D721Med (cell line): ENCODE data around the gene MED16.
"Not testable (repeated sequence)": the region's sequence is repeated elsewhere in the genome, so short reads cannot be mapped to it uniquely, and the experiment has no call there.

Experiments
- DNase-seq: peaks from one replicate; pipeline ENCODE4 v3.0.0; 2011; ENCODE audit warnings: low spot score; ENCODE audit not compliant: insufficient read length
- FAIRE-seq: peaks from 2 replicates; lab custom pipeline; 2011; peaks lifted over from hg19 to GRCh38; lab: Jason Lieb, UNC
- TF ChIP-seq, protein P1 (sequence below): IDR thresholded peaks from 2 replicates; pipeline ENCODE4 v1.5.1; 2012; ENCODE audit warnings: mild to moderate bottlenecking, control low read depth; ENCODE audit not compliant: insufficient read depth; ENCODE audit errors: missing control alignments

MED16 gene

DNA sequence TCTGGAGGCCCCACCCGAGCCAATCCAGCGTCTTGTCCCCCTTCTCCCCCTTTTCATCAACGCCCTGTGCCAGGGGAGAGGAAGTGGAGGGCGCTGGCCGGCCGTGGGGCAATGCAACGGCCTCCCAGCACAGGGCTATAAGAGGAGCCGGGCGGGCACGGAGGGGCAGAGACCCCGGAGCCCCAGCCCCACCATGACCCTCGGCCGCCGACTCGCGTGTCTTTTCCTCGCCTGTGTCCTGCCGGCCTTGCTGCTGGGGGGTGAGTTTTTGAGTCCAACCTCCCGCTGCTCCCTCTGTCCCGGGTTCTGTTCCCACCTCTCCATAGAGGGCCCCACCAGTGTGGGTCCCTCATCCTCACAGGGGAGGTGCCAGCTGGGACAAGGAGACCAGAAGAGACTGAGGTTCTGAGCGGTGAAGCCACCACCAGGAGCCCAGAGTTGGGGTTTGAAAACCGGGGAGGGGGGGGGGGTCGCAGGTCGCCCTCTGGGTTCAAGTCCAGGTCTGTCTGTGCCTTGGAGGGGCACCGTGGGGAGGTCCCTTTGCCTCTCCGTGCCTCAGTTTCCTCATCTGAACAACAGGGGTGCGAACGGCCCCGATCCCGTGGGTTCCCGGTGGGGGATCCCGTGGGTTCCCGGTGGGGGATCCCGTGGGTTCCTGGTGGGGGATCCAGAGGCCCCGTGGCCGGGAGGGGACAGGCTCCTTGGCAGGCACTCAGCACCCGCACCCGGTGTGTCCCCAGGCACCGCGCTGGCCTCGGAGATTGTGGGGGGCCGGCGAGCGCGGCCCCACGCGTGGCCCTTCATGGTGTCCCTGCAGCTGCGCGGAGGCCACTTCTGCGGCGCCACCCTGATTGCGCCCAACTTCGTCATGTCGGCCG is 40.6 kb downstream of the MED16 start, which contains the start of gene ELANE:
Gene ELANE (plus strand): TSS at position 168 of the 878 bp plus-strand sequence. CDS start 26 bp downstream, at position 194.
- TF ChIP-seq, protein P1, sequence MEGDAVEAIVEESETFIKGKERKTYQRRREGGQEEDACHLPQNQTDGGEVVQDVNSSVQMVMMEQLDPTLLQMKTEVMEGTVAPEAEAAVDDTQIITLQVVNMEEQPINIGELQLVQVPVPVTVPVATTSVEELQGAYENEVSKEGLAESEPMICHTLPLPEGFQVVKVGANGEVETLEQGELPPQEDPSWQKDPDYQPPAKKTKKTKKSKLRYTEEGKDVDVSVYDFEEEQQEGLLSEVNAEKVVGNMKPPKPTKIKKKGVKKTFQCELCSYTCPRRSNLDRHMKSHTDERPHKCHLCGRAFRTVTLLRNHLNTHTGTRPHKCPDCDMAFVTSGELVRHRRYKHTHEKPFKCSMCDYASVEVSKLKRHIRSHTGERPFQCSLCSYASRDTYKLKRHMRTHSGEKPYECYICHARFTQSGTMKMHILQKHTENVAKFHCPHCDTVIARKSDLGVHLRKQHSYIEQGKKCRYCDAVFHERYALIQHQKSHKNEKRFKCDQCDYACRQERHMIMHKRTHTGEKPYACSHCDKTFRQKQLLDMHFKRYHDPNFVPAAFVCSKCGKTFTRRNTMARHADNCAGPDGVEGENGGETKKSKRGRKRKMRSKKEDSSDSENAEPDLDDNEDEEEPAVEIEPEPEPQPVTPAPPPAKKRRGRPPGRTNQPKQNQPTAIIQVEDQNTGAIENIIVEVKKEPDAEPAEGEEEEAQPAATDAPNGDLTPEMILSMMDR: no peak
- FAIRE-seq (no peak), DNase-seq (no peak)

DNA sequence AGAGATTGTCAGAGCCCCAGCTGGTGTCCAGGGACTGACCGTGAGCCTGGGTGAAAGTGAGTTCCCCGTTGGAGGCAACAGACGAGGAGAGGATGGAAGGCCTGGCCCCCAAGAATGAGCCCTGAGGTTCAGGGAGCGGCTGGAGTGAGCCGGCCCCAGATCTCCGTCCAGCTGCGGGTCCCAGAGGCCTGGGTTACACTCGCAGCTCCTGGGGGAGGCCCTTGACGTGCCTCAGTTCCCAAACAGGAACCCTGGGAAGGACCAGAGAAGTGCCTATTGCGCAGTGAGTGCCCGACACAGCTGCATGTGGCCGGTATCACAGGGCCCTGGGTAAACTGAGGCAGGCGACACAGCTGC is 42.0 kb downstream of the MED16 start:
- no peak for DNase-seq
- TF ChIP-seq, protein P1: no peak
- no peak for FAIRE-seq

DNA sequence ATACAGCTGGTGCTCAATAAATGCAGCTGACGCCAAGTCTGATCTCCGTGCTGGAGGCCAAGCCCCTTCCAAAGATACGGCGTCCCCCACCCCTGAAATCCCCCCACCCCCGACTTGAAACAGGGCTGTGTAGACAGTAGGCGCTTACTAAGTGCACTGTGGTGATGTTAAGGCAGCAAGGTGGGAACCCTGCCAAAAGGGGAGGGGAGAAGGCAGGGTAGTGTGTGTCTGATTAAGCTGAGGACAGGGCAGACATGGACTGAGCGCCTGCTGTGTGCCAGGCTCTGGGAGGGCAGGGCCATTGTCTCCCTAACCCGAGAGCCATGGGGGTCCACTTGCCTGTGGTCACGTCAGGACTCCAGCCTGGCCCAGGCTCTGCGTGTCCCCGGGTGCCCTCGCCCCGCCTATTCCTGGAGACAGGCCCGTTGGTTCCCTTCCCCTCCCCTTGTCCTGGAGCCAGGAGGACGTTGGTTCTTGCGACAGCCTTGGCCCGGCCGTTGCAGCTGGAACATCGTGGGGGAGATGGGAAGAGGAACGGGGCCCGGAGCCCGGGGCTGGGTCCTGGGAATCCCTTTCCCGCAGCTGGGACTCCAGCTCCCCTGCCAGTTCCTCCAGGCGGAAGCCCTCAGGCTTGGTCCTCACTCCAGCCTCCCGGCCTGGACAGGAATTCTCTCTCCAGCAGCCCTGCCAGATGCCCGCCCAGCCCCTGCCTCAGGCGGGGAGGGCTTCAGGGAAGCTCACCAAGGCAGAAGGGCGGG is 42.6 kb downstream of the MED16 start:
- TF ChIP-seq, protein P1: no peak
- FAIRE-seq (no peak), DNase-seq (no peak)

DNA sequence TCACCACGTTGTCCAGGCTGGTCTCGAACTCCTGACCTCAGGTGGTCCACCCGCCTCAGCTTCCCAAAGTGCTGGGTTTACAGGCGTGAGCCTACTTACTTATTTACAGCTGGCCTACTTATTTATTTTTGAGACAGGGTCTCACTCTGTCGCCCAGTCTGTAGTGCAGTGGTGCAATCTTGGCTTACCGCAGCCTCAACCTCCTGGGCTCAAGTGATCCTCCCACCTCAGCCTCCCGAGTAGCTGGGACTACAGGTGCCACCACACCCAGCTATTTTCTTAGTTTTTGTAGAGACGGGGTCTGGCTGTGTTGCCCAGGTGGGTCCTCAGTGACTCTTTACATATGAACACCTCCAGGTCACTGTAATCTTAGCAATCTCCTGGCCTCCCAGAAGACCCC is 43.8 kb downstream of the MED16 start:
- FAIRE-seq, DNase-seq: not testable (repeated sequence)

GRCh38 chr19:848386-848921 is 44.5 kb downstream of the MED16 start:
- FAIRE-seq (no peak), DNase-seq (no peak)
- TF ChIP-seq, protein P1: no peak

- TF ChIP-seq, protein P1: no peak
- FAIRE-seq (no peak), DNase-seq (no peak)
These were observed 47.1 kb downstream of the MED16 start for GRCh38 chr19:845707-846521.

GRCh38 chr19:844546-844971 is 48.4 kb downstream of the MED16 start:
- TF ChIP-seq, protein P1: no peak
- FAIRE-seq: no peak
- no peak for DNase-seq
